MM.1S (cell line): ENCODE measurements around the gene CRYZL1.

Experiments
- DNase-seq: peaks from one replicate; pipeline ENCODE4 v3.0.0-alpha.2; 2015
- H2AFZ ChIP-seq: fragments of 300-600 bp; sonication (generic); 2 replicates; pipeline ENCODE4 v1.6.0; 2016; ENCODE audit warnings: antibody characterized with exemption, low read length
- H3F3A ChIP-seq: fragments of 300-600 bp; sonication (generic); 2 replicates; pipeline ENCODE4 v1.6.1; 2016; ENCODE audit warnings: mild to moderate bottlenecking, antibody characterized with exemption, low read length, moderate library complexity, mixed read lengths; ENCODE audit not compliant: insufficient read depth
- H3K27ac ChIP-seq: fragments of 300-600 bp; sonication (generic); 2 replicates; pipeline ENCODE4 v1.5.1; 2016; ENCODE audit warnings: mild to moderate bottlenecking, low read length
- H3K27me3 ChIP-seq: fragments of 300-600 bp; sonication (generic); replicated peaks from 2 replicates; pipeline ENCODE4 v1.6.0; 2016; ENCODE audit warnings: low read length; ENCODE audit not compliant: insufficient read depth
- H3K36me3 ChIP-seq: fragments of 300-600 bp; sonication (generic); replicated peaks from 2 replicates; pipeline ENCODE4 v1.6.1; 2016; ENCODE audit warnings: mild to moderate bottlenecking, low read length, mixed read lengths; ENCODE audit not compliant: insufficient read depth
- H3K4me1 ChIP-seq: fragments of 300-600 bp; sonication (generic); 2 replicates; pipeline ENCODE4 v1.6.1; 2016; ENCODE audit warnings: low read length, mixed read lengths
- H3K4me2 ChIP-seq: fragments of 300-600 bp; sonication (generic); 2 replicates; pipeline ENCODE4 v1.6.0; 2016; ENCODE audit warnings: low read depth, low read length
- H3K4me3 ChIP-seq: fragments of 300-600 bp; sonication (generic); 2 replicates; pipeline ENCODE4 v1.5.1; 2016; ENCODE audit warnings: low read length, mixed read lengths
- H3K79me2 ChIP-seq: fragments of 300-600 bp; sonication (generic); 2 replicates; pipeline ENCODE4 v1.6.1; 2016; ENCODE audit warnings: mixed run types, low read length, mixed read lengths
- H3K9ac ChIP-seq: fragments of 300-600 bp; sonication (generic); 2 replicates; pipeline ENCODE4 v1.6.1; 2016; ENCODE audit warnings: low read length, mixed read lengths
- H3K9me2 ChIP-seq: fragments of 300-600 bp; sonication (generic); replicated peaks from 2 replicates; pipeline ENCODE4 v1.6.1; 2016; ENCODE audit warnings: mild to moderate bottlenecking, low read length, mixed read lengths; ENCODE audit not compliant: insufficient read depth
- H3K9me3 ChIP-seq: fragments of 300-600 bp; sonication (generic); replicated peaks from 2 replicates; pipeline ENCODE4 v1.6.1; 2016; ENCODE audit warnings: mild to moderate bottlenecking, low read length, mixed read lengths; ENCODE audit not compliant: insufficient read depth
- H4K20me1 ChIP-seq: fragments of 300-600 bp; sonication (generic); 2 replicates; pipeline ENCODE4 v1.6.1; 2016; ENCODE audit warnings: mild to moderate bottlenecking, low read length, moderate library complexity, mixed read lengths; ENCODE audit not compliant: insufficient read depth
- EZH2 ChIP-seq: fragments of 300-600 bp; sonication (generic); optimal IDR thresholded peaks from 2 replicates; pipeline ENCODE3; 2017; ENCODE audit warnings: low read depth, mild to moderate bottlenecking, antibody characterized with exemption, low read length, mixed read lengths
- EZH2phosphoT487 ChIP-seq: fragments of 300-600 bp; sonication (generic); IDR thresholded peaks from 2 replicates; pipeline ENCODE4 v1.6.1; 2018; ENCODE audit warnings: antibody characterized with exemption, low read length
- TF ChIP-seq, protein P1 (sequence below): fragments of 300-600 bp; sonication (generic); IDR thresholded peaks from 2 replicates; pipeline ENCODE4 v1.5.1; 2016; ENCODE audit warnings: antibody characterized with exemption, low read length, mixed read lengths

The CRYZL1 gene

DNA sequence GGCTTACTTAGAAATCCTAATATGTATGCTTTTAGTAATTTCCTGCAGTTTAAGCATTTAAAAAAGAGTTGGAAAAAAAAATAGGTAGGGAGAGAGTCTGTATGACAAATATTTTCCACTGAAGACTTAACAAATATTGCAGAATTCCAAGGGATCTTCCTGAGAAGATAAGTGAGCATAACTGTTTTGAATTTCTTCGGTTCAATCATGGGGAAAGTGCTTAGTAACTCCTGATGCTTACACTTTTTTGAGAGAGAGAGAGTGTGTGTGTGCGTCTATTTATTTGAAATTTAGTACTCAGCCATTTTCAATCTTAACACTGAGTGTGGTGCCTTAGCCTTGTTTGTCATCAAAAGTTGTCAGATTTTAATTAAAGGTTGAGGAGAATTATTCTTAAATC is 80.2 kb downstream of the CRYZL1 start:
- Histone ChIP-seq H2AFZ (no peak overlapping the region), H3K9me3 (no peaks in the 10 kb centered on the region), H3K36me3 (peaks cover 60% of the 10 kb centered on the region), H3K27me3 (no peaks in the 10 kb centered on the region), H3F3A (peaks cover 6% of the 10 kb centered on the region; the same call in 1 of the 2 replicates), H3K79me2 (peaks cover 84% of the 10 kb centered on the region), H3K4me3 (no peak overlapping the region), H3K4me1 (no peaks in the 10 kb centered on the region), H4K20me1 (peaks cover 28% of the 10 kb centered on the region), H3K9me2 (no peaks in the 10 kb centered on the region), H3K4me2 (no peak overlapping the region), H3K27ac (no peak overlapping the region), H3K9ac (no peak overlapping the region)
- TF ChIP-seq, protein P1, sequence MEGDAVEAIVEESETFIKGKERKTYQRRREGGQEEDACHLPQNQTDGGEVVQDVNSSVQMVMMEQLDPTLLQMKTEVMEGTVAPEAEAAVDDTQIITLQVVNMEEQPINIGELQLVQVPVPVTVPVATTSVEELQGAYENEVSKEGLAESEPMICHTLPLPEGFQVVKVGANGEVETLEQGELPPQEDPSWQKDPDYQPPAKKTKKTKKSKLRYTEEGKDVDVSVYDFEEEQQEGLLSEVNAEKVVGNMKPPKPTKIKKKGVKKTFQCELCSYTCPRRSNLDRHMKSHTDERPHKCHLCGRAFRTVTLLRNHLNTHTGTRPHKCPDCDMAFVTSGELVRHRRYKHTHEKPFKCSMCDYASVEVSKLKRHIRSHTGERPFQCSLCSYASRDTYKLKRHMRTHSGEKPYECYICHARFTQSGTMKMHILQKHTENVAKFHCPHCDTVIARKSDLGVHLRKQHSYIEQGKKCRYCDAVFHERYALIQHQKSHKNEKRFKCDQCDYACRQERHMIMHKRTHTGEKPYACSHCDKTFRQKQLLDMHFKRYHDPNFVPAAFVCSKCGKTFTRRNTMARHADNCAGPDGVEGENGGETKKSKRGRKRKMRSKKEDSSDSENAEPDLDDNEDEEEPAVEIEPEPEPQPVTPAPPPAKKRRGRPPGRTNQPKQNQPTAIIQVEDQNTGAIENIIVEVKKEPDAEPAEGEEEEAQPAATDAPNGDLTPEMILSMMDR = no peak
- TF ChIP-seq EZH2phosphoT487 = no peak
- no peak for TF ChIP-seq EZH2
- DNase-seq = no peak

DNA sequence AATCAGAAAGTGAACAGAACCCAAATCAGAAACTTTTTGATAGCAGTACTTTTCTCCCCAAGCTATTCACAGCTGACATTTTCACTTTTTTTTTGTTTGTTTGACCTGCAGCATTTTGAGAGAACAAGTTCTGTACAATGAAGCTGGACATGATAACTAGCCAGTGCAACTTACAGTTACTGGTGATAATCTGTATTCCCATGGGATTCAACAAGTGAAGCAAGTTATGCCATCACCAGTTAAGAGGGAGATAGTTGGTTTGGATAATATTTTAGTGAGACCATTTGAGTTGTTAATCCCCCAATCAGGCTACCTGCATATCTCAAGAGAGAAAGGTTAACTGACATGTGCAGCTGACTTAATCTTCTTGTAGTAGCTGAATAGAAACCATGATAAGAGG is 80.6 kb downstream of the CRYZL1 start:
- Histone ChIP-seq H2AFZ (no peak overlapping the region), H3K27ac (no peak overlapping the region), H4K20me1 (peaks cover 31% of the 10 kb centered on the region), H3K79me2 (peaks cover 88% of the 10 kb centered on the region), H3K9ac (no peak overlapping the region), H3K4me1 (no peaks in the 10 kb centered on the region), H3K4me3 (no peak overlapping the region), H3F3A (peaks cover 6% of the 10 kb centered on the region; the same call in 1 of the 2 replicates), H3K27me3 (no peaks in the 10 kb centered on the region), H3K9me2 (no peaks in the 10 kb centered on the region), H3K4me2 (no peak overlapping the region), H3K36me3 (peaks cover 62% of the 10 kb centered on the region), H3K9me3 (no peaks in the 10 kb centered on the region)
- TF ChIP-seq, protein P1 = no peak
- TF ChIP-seq EZH2 (no peak), EZH2phosphoT487 (no peak)
- DNase-seq = no peak

DNA sequence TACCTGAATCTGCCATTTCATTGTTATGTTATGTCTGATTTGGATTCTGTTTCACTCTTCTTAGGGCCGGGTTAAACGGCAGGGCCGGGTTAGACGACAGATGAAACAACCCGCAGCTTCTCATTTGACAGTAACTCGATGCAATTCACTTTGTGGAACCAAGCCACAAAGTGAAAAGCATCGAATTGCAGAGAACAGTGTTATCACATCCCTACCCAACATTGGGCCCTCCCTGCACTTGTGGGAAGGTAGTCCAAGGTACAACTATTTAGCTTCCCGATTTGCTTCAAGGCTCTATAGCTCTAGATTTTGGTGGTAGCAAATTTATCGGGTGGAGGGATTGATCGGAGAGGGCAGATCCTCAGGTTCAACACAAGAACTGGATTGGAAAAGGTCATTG is 81.7 kb downstream of the CRYZL1 start:
- H3K79me2 ChIP-seq = peaks cover 92% of the 10 kb centered on the region
- H3K36me3 ChIP-seq = peaks cover 68% of the 10 kb centered on the region
- H4K20me1 ChIP-seq = peaks cover 39% of the 10 kb centered on the region

More for the DNA sequence above, 81.7 kb downstream of the CRYZL1 start:
- Histone ChIP-seq H3K27me3 (no peaks in the 10 kb centered on the region), H3K9me2 (no peaks in the 10 kb centered on the region), H3K4me2 (no peak overlapping the region), H3K9ac (no peak overlapping the region), H3K9me3 (no peaks in the 10 kb centered on the region), H3K4me3 (no peak overlapping the region), H3F3A (peaks cover 6% of the 10 kb centered on the region; the same call in 1 of the 2 replicates), H3K4me1 (no peaks in the 10 kb centered on the region), H3K27ac (no peak overlapping the region), H2AFZ (no peak overlapping the region)
- DNase-seq = no peak
- TF ChIP-seq EZH2phosphoT487 = no peak
- TF ChIP-seq EZH2 = no peak
- TF ChIP-seq, protein P1 = no peak
